Panc1 (cell line): ENCODE data around the gene SLC39A5. TPM values are rescaled to one million over a fixed set of nuclear protein-coding genes. Genes with fewer than 3 reads are reported as not detected.

Experiments used
- ATAC-seq: fragments of 200-7000 bp; cut with Tn5 transposase; 2 replicates; pipeline ENCODE4 v1.9.1; 2020; ENCODE audit warnings: mild to moderate bottlenecking, moderate library complexity
- BruUV-seq: library from RNA; stranded (reverse); fragments of 400-500 nt; replicated peaks from 2 replicates; lab custom pipeline; 2021; lab: Mats Ljungman, UMichigan
- CTCF ChIA-PET: fragments of 300-600 bp; sonication (Branson Sonifier 250); formaldehyde crosslinking; loops from one replicate; lab custom pipeline; 2022; ENCODE audit warnings: antibody characterized with exemption; lab: Charles Lee
- POLR2A ChIA-PET: fragments of 300-600 bp; sonication (Branson Sonifier 250); formaldehyde crosslinking; loops from one replicate; lab custom pipeline; 2022; ENCODE audit warnings: antibody characterized with exemption; lab: Charles Lee
- DNase-seq: peaks from one replicate; pipeline ENCODE4 v3.0.0-alpha.2; 2010; ENCODE audit warnings: low read depth, low spot score
- H3K27ac ChIP-seq: 2 replicates; pipeline ENCODE4 v1.5.1; 2011; ENCODE audit warnings: mild to moderate bottlenecking, low read length, inconsistent platforms
- H3K27me3 ChIP-seq: fragments of 200-500 bp; sonication (Bioruptor generic); 2 replicates; pipeline ENCODE4 v1.6.0; 2014; ENCODE audit warnings: low read length, inconsistent platforms; ENCODE audit not compliant: control insufficient read depth, insufficient read depth
- H3K36me3 ChIP-seq: fragments of 200-500 bp; sonication (Bioruptor generic); 2 replicates; pipeline ENCODE4 v1.5.1; 2014; ENCODE audit warnings: inconsistent platforms, mild to moderate bottlenecking, low read length, moderate library complexity; ENCODE audit not compliant: control insufficient read depth, insufficient read depth
- H3K4me1 ChIP-seq: 2 replicates; pipeline ENCODE4 v1.5.1; 2011; ENCODE audit warnings: inconsistent platforms, mild to moderate bottlenecking, low read length, moderate library complexity; ENCODE audit not compliant: control insufficient read depth, insufficient read depth
- H3K4me3 ChIP-seq, 2 experiments: 2 replicates each; pipeline ENCODE4 v1.5.1; 2011 to 2012; ENCODE audit warnings: low read depth in 2 of 2, low read length in 2 of 2, mild to moderate bottlenecking in 2 of 2, inconsistent platforms in 1 of 2, moderate library complexity in 1 of 2
- H3K9me3 ChIP-seq: fragments of 200-500 bp; sonication (Bioruptor generic); 2 replicates; pipeline ENCODE4 v1.5.1; 2014; ENCODE audit warnings: low read depth, mild to moderate bottlenecking, inconsistent platforms, low read length, moderate library complexity; ENCODE audit not compliant: control insufficient read depth, insufficient read depth
- POLR2AphosphoS5 ChIP-seq: IDR thresholded peaks from 2 replicates; pipeline ENCODE4 v1.6.1; 2012; ENCODE audit warnings: mild to moderate bottlenecking, low read depth, low read length, moderate library complexity
- SIN3A ChIP-seq: IDR thresholded peaks from 2 replicates; pipeline ENCODE4 v1.6.1; 2012; ENCODE audit warnings: low read depth, mild to moderate bottlenecking, low read length, moderate library complexity, borderline replicate concordance; ENCODE audit not compliant: insufficient read depth
- TCF7L2 ChIP-seq: IDR thresholded peaks from 2 replicates; pipeline ENCODE4 v1.6.1; 2011; ENCODE audit warnings: mild to moderate bottlenecking, low read depth, low read length, inconsistent platforms
- in situ Hi-C: cut with HindIII; loops from 2 replicates; pipeline ENCODE4 v1.10.0; 2016; ENCODE audit warnings: low sequenced_read_pairs, low pct_unique_long_range_greater_than_20kb
- intact Hi-C: fragments of 100-400 bp; cut with micrococcal nuclease; formaldehyde crosslinking; loops from one replicate; pipeline ENCODE4 v1.10.0; 2022; ENCODE audit not compliant: unreplicated experiment
- total RNA-seq: library from RNA; stranded (reverse); gene quantifications from one replicate; pipeline ENCODE4 v1.2.1, GENCODE V29; 2021; ENCODE audit not compliant: unreplicated experiment
- TF ChIP-seq, protein P1 (sequence below), 2 experiments: IDR thresholded peaks; 2 replicates each; pipeline ENCODE4 v1.6.1; 2011 to 2012; ENCODE audit warnings: low read depth in 2 of 2, control low read depth in 1 of 2, low read length in 1 of 2, mild to moderate bottlenecking in 1 of 2, moderate library complexity in 1 of 2; ENCODE audit not compliant: insufficient read depth in 1 of 2
- TF ChIP-seq, protein P2 (sequence below): fragments of 450-650 bp; IDR thresholded peaks from 2 replicates; pipeline ENCODE4 v1.5.1; 2017; ENCODE audit warnings: mild to moderate bottlenecking

Gene SLC39A5
- total RNA-seq, 1 experiment from 2014 or later: 0.23 TPM

DNA sequence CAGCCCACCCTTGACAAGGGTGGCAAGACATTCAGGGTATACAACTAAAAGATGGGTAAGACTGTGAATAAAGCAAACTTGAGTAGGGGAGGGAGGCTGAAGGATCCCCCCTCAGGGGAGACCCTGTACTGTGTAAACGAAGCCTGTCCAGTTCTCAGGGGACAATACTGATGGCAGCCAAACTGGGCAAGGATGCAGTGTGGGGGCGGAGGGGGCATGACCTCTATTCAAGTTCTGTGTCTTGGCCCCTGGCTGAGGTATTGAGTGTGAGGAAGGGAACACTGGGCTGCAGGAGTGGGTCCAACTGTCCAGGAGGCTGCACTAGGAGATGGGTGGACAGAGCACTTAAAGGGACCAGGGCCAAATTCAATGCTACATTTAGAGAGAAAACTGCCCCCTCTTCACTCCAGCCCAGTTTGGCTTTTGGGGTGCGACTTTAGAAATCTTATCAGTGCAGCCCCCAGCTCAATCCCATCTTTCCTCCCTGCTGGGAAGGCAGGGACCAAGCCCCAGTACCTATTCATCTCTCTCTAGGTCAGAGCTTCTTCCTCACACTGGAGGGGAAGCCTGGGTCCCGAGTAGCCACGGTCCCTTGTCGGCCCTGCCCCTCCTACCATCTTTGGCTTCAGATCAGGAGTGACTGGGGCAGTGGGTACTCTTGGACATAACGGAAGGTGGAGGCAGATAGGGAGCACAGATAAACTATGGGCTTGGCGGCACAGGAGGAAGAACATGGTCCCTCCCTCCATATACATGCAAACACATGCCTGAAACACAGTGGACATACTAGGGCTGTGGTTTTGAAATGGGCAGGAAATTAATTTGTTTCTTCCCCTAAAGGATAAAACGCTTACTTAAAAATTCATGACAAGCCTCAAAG, 11.8 kb downstream of the SLC39A5 start:
- no peak for DNase-seq
- in situ Hi-C loops: no loop called here
- CTCF ChIA-PET: no interaction called here

DNA sequence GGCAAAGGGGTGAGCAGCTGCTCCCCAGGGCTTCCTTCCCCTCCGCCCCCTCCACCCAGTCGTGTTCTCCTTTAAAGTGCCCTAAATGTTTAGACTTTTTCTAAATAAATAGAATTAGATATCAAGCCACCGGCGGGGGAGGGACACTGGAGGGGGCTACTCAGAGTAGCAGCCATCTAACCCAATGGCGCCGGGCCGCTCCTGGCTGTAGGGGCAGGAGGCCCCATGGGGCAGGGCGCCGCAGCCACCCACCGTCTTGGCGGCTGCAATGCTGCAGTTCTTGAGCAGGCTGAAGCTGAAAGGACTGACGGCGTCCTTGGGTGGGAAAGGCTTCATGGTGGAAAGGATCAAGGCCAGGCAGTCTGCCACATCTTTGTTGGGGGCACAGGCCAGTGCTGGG, 13.1 kb downstream of the SLC39A5 start:
- ATAC-seq (no peak), DNase-seq (no peak)
- BruUV-seq: no TSS peak
- Histone ChIP-seq H3K4me1 (no peaks in the 10 kb centered on the region), H3K9me3 (no peaks in the 10 kb centered on the region), H3K27me3 (no peaks in the 10 kb centered on the region), H3K36me3 (peaks cover 10% of the 10 kb centered on the region), H3K4me3 (no peak overlapping the region), H3K27ac (no peak overlapping the region)
- CTCF ChIA-PET: no interaction called here
- in situ Hi-C loops: no loop called here
- POLR2A ChIA-PET: interaction anchor here (0.6 kb wide), 1 partner anchor 16 kb away, joined by 7 read pairs; no protein-coding TSS in a partner anchor
- TF ChIP-seq, protein P1, sequence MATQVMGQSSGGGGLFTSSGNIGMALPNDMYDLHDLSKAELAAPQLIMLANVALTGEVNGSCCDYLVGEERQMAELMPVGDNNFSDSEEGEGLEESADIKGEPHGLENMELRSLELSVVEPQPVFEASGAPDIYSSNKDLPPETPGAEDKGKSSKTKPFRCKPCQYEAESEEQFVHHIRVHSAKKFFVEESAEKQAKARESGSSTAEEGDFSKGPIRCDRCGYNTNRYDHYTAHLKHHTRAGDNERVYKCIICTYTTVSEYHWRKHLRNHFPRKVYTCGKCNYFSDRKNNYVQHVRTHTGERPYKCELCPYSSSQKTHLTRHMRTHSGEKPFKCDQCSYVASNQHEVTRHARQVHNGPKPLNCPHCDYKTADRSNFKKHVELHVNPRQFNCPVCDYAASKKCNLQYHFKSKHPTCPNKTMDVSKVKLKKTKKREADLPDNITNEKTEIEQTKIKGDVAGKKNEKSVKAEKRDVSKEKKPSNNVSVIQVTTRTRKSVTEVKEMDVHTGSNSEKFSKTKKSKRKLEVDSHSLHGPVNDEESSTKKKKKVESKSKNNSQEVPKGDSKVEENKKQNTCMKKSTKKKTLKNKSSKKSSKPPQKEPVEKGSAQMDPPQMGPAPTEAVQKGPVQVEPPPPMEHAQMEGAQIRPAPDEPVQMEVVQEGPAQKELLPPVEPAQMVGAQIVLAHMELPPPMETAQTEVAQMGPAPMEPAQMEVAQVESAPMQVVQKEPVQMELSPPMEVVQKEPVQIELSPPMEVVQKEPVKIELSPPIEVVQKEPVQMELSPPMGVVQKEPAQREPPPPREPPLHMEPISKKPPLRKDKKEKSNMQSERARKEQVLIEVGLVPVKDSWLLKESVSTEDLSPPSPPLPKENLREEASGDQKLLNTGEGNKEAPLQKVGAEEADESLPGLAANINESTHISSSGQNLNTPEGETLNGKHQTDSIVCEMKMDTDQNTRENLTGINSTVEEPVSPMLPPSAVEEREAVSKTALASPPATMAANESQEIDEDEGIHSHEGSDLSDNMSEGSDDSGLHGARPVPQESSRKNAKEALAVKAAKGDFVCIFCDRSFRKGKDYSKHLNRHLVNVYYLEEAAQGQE (IDR thresholded peaks at IDR 0.05; ENCODE audit: insufficient read depth in 1 of 2, low read depth in 2 of 2, low read length in 1 of 2): no peak
- no peak for TF ChIP-seq POLR2AphosphoS5
- TF ChIP-seq, protein P2, sequence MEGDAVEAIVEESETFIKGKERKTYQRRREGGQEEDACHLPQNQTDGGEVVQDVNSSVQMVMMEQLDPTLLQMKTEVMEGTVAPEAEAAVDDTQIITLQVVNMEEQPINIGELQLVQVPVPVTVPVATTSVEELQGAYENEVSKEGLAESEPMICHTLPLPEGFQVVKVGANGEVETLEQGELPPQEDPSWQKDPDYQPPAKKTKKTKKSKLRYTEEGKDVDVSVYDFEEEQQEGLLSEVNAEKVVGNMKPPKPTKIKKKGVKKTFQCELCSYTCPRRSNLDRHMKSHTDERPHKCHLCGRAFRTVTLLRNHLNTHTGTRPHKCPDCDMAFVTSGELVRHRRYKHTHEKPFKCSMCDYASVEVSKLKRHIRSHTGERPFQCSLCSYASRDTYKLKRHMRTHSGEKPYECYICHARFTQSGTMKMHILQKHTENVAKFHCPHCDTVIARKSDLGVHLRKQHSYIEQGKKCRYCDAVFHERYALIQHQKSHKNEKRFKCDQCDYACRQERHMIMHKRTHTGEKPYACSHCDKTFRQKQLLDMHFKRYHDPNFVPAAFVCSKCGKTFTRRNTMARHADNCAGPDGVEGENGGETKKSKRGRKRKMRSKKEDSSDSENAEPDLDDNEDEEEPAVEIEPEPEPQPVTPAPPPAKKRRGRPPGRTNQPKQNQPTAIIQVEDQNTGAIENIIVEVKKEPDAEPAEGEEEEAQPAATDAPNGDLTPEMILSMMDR: no peak
- no peak for TF ChIP-seq TCF7L2
- TF ChIP-seq SIN3A: no peak
- intact Hi-C loops: no loop called here

More for the DNA sequence above, 11.8 kb downstream of the SLC39A5 start:
- POLR2A ChIA-PET: no interaction called here
- no TSS peak for BruUV-seq
- Histone ChIP-seq H3K4me1 (no peaks in the 10 kb centered on the region), H3K36me3 (peaks cover 10% of the 10 kb centered on the region), H3K4me3 (no peak overlapping the region), H3K27ac (no peak overlapping the region), H3K27me3 (no peaks in the 10 kb centered on the region), H3K9me3 (no peaks in the 10 kb centered on the region)
- TF ChIP-seq SIN3A: no peak
- TF ChIP-seq, protein P1 (IDR thresholded peaks at IDR 0.05; ENCODE audit: insufficient read depth in 1 of 2, low read depth in 2 of 2, low read length in 1 of 2): no peak
- TF ChIP-seq POLR2AphosphoS5: no peak
- TF ChIP-seq TCF7L2: no peak
- TF ChIP-seq, protein P2: no peak
- no peak for ATAC-seq
- intact Hi-C loops: no loop called here
